Subcutaneous abdominal adipose tissue (tissue), 5 donors: Measurements from ENCODE around the gene GALNT9.

ENCODE experiments used
- H3K27ac ChIP-seq: one replicate; pipeline ENCODE4 v1.7.0; 2013; ENCODE audit warnings: low read depth, mild to moderate bottlenecking, inconsistent platforms, low read length, moderate library complexity
- H3K27me3 ChIP-seq, 5 donors: one replicate each; pipeline ENCODE4 v1.7.0; 2013; ENCODE audit warnings: low read length in 5 of 5, inconsistent platforms in 1 of 5; ENCODE audit not compliant: control insufficient read depth in 5 of 5, insufficient read depth in 4 of 5
- H3K36me3 ChIP-seq, 5 donors: one replicate each; pipeline ENCODE4 v1.7.0; 2013; ENCODE audit warnings: low read length in 5 of 5; ENCODE audit not compliant: control insufficient read depth in 5 of 5, insufficient read depth in 5 of 5
- H3K4me1 ChIP-seq, 5 donors: one replicate each; pipeline ENCODE4 v1.7.0; 2013; ENCODE audit warnings: low read length in 5 of 5, mild to moderate bottlenecking in 3 of 5, moderate library complexity in 1 of 5; ENCODE audit not compliant: control insufficient read depth in 5 of 5, insufficient read depth in 5 of 5
- H3K4me3 ChIP-seq, 5 donors: one replicate each; pipeline ENCODE4 v1.7.0; 2013; ENCODE audit warnings: low read length in 5 of 5, low read depth in 1 of 5
- H3K9ac ChIP-seq, 5 donors: one replicate each; pipeline ENCODE4 v1.7.0; 2013; ENCODE audit warnings: low read length in 5 of 5, mild to moderate bottlenecking in 4 of 5, moderate library complexity in 3 of 5
- H3K9me3 ChIP-seq, 5 donors: one replicate each; pipeline ENCODE4 v1.7.0; 2013; ENCODE audit warnings: low read length in 5 of 5; ENCODE audit not compliant: control insufficient read depth in 5 of 5
- donor health status: healthy.
- donor health status: healthy.
- donor health status: healthy.
- donor health status: healthy.
- donor health status: healthy.

The GALNT9 gene

GRCh38 chr12:132366341-132366861 lies 37.0 kb upstream of the GALNT9 start:
- H3K36me3 ChIP-seq = no peaks in the 10 kb centered on the region
- H3K9me3 ChIP-seq = peaks cover 0 to 16% (median 6%) of the 10 kb centered on the region in 5 donors
- no peaks in the 10 kb centered on the region for H3K4me1 ChIP-seq
- H3K4me3 ChIP-seq = no peak overlapping the region
- no peak overlapping the region for H3K9ac ChIP-seq
- H3K27ac ChIP-seq = no peak overlapping the region
- peaks cover 8 to 27% (median 13%) of the 10 kb centered on the region in 5 donors for H3K27me3 ChIP-seq

- Histone ChIP-seq H3K27ac (no peak overlapping the region), H3K4me1 (no peaks in the 10 kb centered on the region), H3K4me3 (no peak overlapping the region), H3K27me3 (peaks cover 4 to 21% (median 8%) of the 10 kb centered on the region in 5 donors), H3K9me3 (peaks cover 0 to 9% (median 6%) of the 10 kb centered on the region in 5 donors), H3K9ac (no peak overlapping the region), H3K36me3 (no peaks in the 10 kb centered on the region)
These were observed 35.8 kb upstream of the GALNT9 start for GRCh38 chr12:132365226-132365625.

GRCh38 chr12:132364348-132364902 lies 35.0 kb upstream of the GALNT9 start:
- Histone ChIP-seq H3K36me3 (no peaks in the 10 kb centered on the region), H3K4me3 (no peak overlapping the region), H3K27me3 (peaks cover 4 to 17% (median 7%) of the 10 kb centered on the region in 5 donors), H3K4me1 (no peaks in the 10 kb centered on the region), H3K9me3 (peaks cover 0 to 9% (median 6%) of the 10 kb centered on the region in 5 donors), H3K9ac (no peak overlapping the region), H3K27ac (no peak overlapping the region)

GRCh38 chr12:132363661-132364347 lies 34.4 kb upstream of the GALNT9 start:
- Histone ChIP-seq H3K4me1 (no peaks in the 10 kb centered on the region), H3K4me3 (no peak overlapping the region), H3K9ac (no peak overlapping the region), H3K27ac (no peak overlapping the region), H3K27me3 (peaks cover 4 to 15% (median 7%) of the 10 kb centered on the region in 5 donors), H3K36me3 (no peaks in the 10 kb centered on the region), H3K9me3 (peaks cover 0 to 9% (median 6%) of the 10 kb centered on the region in 5 donors)

GRCh38 chr12:132362996-132363660 lies 33.7 kb upstream of the GALNT9 start:
- Histone ChIP-seq H3K9ac (no peak overlapping the region), H3K36me3 (no peaks in the 10 kb centered on the region), H3K27me3 (peaks cover 4 to 12% (median 7%) of the 10 kb centered on the region in 5 donors), H3K9me3 (peaks cover 0 to 9% (median 6%) of the 10 kb centered on the region in 5 donors), H3K4me3 (no peak overlapping the region), H3K4me1 (no peaks in the 10 kb centered on the region), H3K27ac (no peak overlapping the region)

GRCh38 chr12:132360906-132361777 lies 31.8 kb upstream of the GALNT9 start:
- H3K27ac ChIP-seq = no peak overlapping the region
- H3K27me3 ChIP-seq = peaks cover 7 to 26% (median 18%) of the 10 kb centered on the region in 5 donors
- no peak overlapping the region for H3K4me3 ChIP-seq
- H3K9me3 ChIP-seq = peaks cover 0 to 9% (median 6%) of the 10 kb centered on the region in 5 donors
- H3K9ac ChIP-seq = no peak overlapping the region
- H3K4me1 ChIP-seq = no peaks in the 10 kb centered on the region
- H3K36me3 ChIP-seq = no peaks in the 10 kb centered on the region

- no peaks in the 10 kb centered on the region for H3K4me1 ChIP-seq
These were observed 31.0 kb upstream of the GALNT9 start for GRCh38 chr12:132360410-132360809.

GRCh38 chr12:132359971-132360370 lies 30.6 kb upstream of the GALNT9 start:
- Histone ChIP-seq H3K4me3 (no peak overlapping the region), H3K4me1 (no peaks in the 10 kb centered on the region), H3K36me3 (no peaks in the 10 kb centered on the region), H3K27me3 (peaks cover 9 to 29% (median 25%) of the 10 kb centered on the region in 5 donors), H3K9me3 (peaks cover 0 to 9% (median 6%) of the 10 kb centered on the region in 5 donors), H3K9ac (no peak overlapping the region), H3K27ac (no peak overlapping the region)

More at GRCh38 chr12:132360410-132360809, 31.0 kb upstream of the GALNT9 start:
- Histone ChIP-seq H3K4me3 (no peak overlapping the region), H3K9me3 (peaks cover 0 to 9% (median 6%) of the 10 kb centered on the region in 5 donors), H3K27me3 (peaks cover 7 to 30% (median 22%) of the 10 kb centered on the region in 5 donors), H3K27ac (no peak overlapping the region), H3K36me3 (no peaks in the 10 kb centered on the region), H3K9ac (no peak overlapping the region)

DNA sequence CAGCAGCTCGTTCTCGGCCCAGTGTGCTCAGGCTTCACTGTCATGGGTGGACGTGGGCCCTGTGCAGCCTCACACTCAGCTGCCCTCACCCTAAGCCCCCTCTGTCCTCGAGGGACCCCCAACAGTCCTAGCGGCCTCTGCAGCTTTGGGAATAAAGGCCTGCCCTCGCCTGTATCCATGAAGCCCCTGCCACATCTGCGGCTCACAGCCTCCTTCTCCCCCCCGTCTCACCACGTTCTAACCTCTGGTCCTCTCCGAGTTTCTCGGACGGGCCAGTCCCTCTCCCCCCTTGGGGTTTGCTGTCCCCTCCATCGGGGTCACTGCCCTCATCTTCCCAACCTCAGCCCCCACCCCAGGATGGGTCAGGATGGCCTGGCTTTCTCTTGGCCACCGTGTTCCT lies 30.2 kb upstream of the GALNT9 start:
- Histone ChIP-seq H3K4me1 (no peaks in the 10 kb centered on the region), H3K9me3 (peaks cover 0 to 9% (median 6%) of the 10 kb centered on the region in 5 donors), H3K9ac (no peak overlapping the region), H3K36me3 (no peaks in the 10 kb centered on the region), H3K27ac (no peak overlapping the region), H3K4me3 (no peak overlapping the region), H3K27me3 (peaks cover 14 to 33% (median 26%) of the 10 kb centered on the region in 5 donors)
